Measurements from ENCODE around the gene WDR55.
A peak's percentile ranks its signal among the peaks of the same experiment; 100 is the strongest.
"Not testable (repeated sequence)": the region's sequence is repeated elsewhere in the genome, so short reads cannot be mapped to it uniquely, and the experiment has no call there.

WDR55 gene

GRCh38 chr5:140664359-140665119 is at the start of gene WDR55:
Gene WDR55 (plus strand): TSS chr5:140664904. CDS start chr5:140664913, 9 bp downstream.
- no peaks in the 10 kb centered on the region for H3K27me3 ChIP-seq (ENCODE audit: insufficient read depth, low read length)
- H2AFZ ChIP-seq (ENCODE audit: low read depth, low read length), result peak within 1 kb of the TSS; percentile 44
- no peaks in the 10 kb centered on the region for H3K9me3 ChIP-seq (ENCODE audit: low read length)
- H3K4me3 ChIP-seq (ENCODE audit: low read length), result peak within 1 kb of the TSS; percentile 63
- peaks cover 9% of the 10 kb centered on the region for H3K4me1 ChIP-seq (ENCODE audit: insufficient read depth, low read length)
- H3K36me3 ChIP-seq (ENCODE audit: insufficient read depth, low read length), result peaks cover 61% of the 10 kb centered on the region

- Histone ChIP-seq H3K4me1 (ENCODE audit: insufficient read depth, low read length) (no peaks in the 10 kb centered on the region), H3K4me3 (ENCODE audit: low read length) (no peak overlapping the region), H3K9me3 (ENCODE audit: low read length) (no peaks in the 10 kb centered on the region)
These were observed 42.4 kb upstream of the WDR55 start for GRCh38 chr5:140622301-140622700.

GRCh38 chr5:140623061-140623460 is 41.6 kb upstream of the WDR55 start:
- H3K27me3 ChIP-seq (ENCODE audit: insufficient read depth, low read length); H3K4me3 ChIP-seq (ENCODE audit: low read length); H2AFZ ChIP-seq (ENCODE audit: low read depth, low read length); H3K36me3 ChIP-seq (ENCODE audit: insufficient read depth, low read length); H3K4me1 ChIP-seq (ENCODE audit: insufficient read depth, low read length); H3K9me3 ChIP-seq (ENCODE audit: low read length): not testable (repeated sequence)

More at GRCh38 chr5:140622301-140622700, 42.4 kb upstream of the WDR55 start:
- H3K36me3 ChIP-seq (ENCODE audit: insufficient read depth, low read length), result no peaks in the 10 kb centered on the region
- no peak overlapping the region for H2AFZ ChIP-seq (ENCODE audit: low read depth, low read length)
- no peaks in the 10 kb centered on the region for H3K27me3 ChIP-seq (ENCODE audit: insufficient read depth, low read length)

- H3K4me1 ChIP-seq (ENCODE audit: insufficient read depth, low read length); H2AFZ ChIP-seq (ENCODE audit: low read depth, low read length); H3K36me3 ChIP-seq (ENCODE audit: insufficient read depth, low read length); H3K27me3 ChIP-seq (ENCODE audit: insufficient read depth, low read length); H3K4me3 ChIP-seq (ENCODE audit: low read length); H3K9me3 ChIP-seq (ENCODE audit: low read length): not testable (repeated sequence)
These were observed 39.8 kb upstream of the WDR55 start for GRCh38 chr5:140624886-140625285.

- Histone ChIP-seq H3K36me3 (ENCODE audit: insufficient read depth, low read length) (no peaks in the 10 kb centered on the region), H3K4me3 (ENCODE audit: low read length) (no peak overlapping the region), H2AFZ (ENCODE audit: low read depth, low read length) (no peak overlapping the region), H3K9me3 (ENCODE audit: low read length) (peaks cover 6% of the 10 kb centered on the region), H3K27me3 (ENCODE audit: insufficient read depth, low read length) (no peaks in the 10 kb centered on the region), H3K4me1 (ENCODE audit: insufficient read depth, low read length) (no peaks in the 10 kb centered on the region)
These were observed 36.7 kb upstream of the WDR55 start for GRCh38 chr5:140627972-140628371.

- Histone ChIP-seq H3K36me3 (ENCODE audit: insufficient read depth, low read length) (no peaks in the 10 kb centered on the region), H3K4me1 (ENCODE audit: insufficient read depth, low read length) (no peaks in the 10 kb centered on the region), H2AFZ (ENCODE audit: low read depth, low read length) (no peak overlapping the region), H3K27me3 (ENCODE audit: insufficient read depth, low read length) (no peaks in the 10 kb centered on the region), H3K9me3 (ENCODE audit: low read length) (peaks cover 6% of the 10 kb centered on the region), H3K4me3 (ENCODE audit: low read length) (no peak overlapping the region)
These were observed 36.0 kb upstream of the WDR55 start for GRCh38 chr5:140628711-140629110.

GRCh38 chr5:140630292-140631035 is 34.2 kb upstream of the WDR55 start:
- H3K4me3 ChIP-seq (ENCODE audit: low read length), result no peak overlapping the region
- H3K36me3 ChIP-seq (ENCODE audit: insufficient read depth, low read length), result no peaks in the 10 kb centered on the region
- peaks cover 6% of the 10 kb centered on the region for H3K9me3 ChIP-seq (ENCODE audit: low read length)
- H3K27me3 ChIP-seq (ENCODE audit: insufficient read depth, low read length), result no peaks in the 10 kb centered on the region
- no peaks in the 10 kb centered on the region for H3K4me1 ChIP-seq (ENCODE audit: insufficient read depth, low read length)
- H2AFZ ChIP-seq (ENCODE audit: low read depth, low read length), result no peak overlapping the region

- Histone ChIP-seq H2AFZ (ENCODE audit: low read depth, low read length) (no peak overlapping the region), H3K4me1 (ENCODE audit: insufficient read depth, low read length) (no peaks in the 10 kb centered on the region), H3K27me3 (ENCODE audit: insufficient read depth, low read length) (no peaks in the 10 kb centered on the region), H3K9me3 (ENCODE audit: low read length) (peaks cover 6% of the 10 kb centered on the region), H3K36me3 (ENCODE audit: insufficient read depth, low read length) (no peaks in the 10 kb centered on the region), H3K4me3 (ENCODE audit: low read length) (no peak overlapping the region)
These were observed 33.7 kb upstream of the WDR55 start for GRCh38 chr5:140631036-140631417.

- H3K27me3 ChIP-seq (ENCODE audit: insufficient read depth, low read length), result no peaks in the 10 kb centered on the region
- no peak overlapping the region for H2AFZ ChIP-seq (ENCODE audit: low read depth, low read length)
- H3K36me3 ChIP-seq (ENCODE audit: insufficient read depth, low read length), result no peaks in the 10 kb centered on the region
- H3K4me1 ChIP-seq (ENCODE audit: insufficient read depth, low read length), result no peaks in the 10 kb centered on the region
- peaks cover 6% of the 10 kb centered on the region for H3K9me3 ChIP-seq (ENCODE audit: low read length)
- no peak overlapping the region for H3K4me3 ChIP-seq (ENCODE audit: low read length)
These were observed 32.8 kb upstream of the WDR55 start for GRCh38 chr5:140631831-140632365.

- Histone ChIP-seq H3K4me1 (ENCODE audit: insufficient read depth, low read length) (no peaks in the 10 kb centered on the region), H3K36me3 (ENCODE audit: insufficient read depth, low read length) (no peaks in the 10 kb centered on the region), H3K27me3 (ENCODE audit: insufficient read depth, low read length) (no peaks in the 10 kb centered on the region), H3K4me3 (ENCODE audit: low read length) (no peak overlapping the region), H3K9me3 (ENCODE audit: low read length) (peaks cover 6% of the 10 kb centered on the region), H2AFZ (ENCODE audit: low read depth, low read length) (no peak overlapping the region)
These were observed 32.2 kb upstream of the WDR55 start for GRCh38 chr5:140632366-140633020.

GRCh38 chr5:140633021-140633471 is 31.7 kb upstream of the WDR55 start, which contains the start of gene CD14:
Gene CD14 (minus strand): TSS chr5:140633175. CDS start chr5:140633071, 104 bp downstream.
- Histone ChIP-seq H3K27me3 (ENCODE audit: insufficient read depth, low read length) (no peaks in the 10 kb centered on the region), H2AFZ (ENCODE audit: low read depth, low read length) (no peak within 1 kb of the TSS), H3K9me3 (ENCODE audit: low read length) (peaks cover 6% of the 10 kb centered on the region), H3K36me3 (ENCODE audit: insufficient read depth, low read length) (no peaks in the 10 kb centered on the region), H3K4me1 (ENCODE audit: insufficient read depth, low read length) (no peaks in the 10 kb centered on the region), H3K4me3 (ENCODE audit: low read length) (no peak within 1 kb of the TSS)

- peaks cover 6% of the 10 kb centered on the region for H3K9me3 ChIP-seq (ENCODE audit: low read length)
- H3K4me3 ChIP-seq (ENCODE audit: low read length), result no peak overlapping the region
- no peaks in the 10 kb centered on the region for H3K4me1 ChIP-seq (ENCODE audit: insufficient read depth, low read length)
- H3K27me3 ChIP-seq (ENCODE audit: insufficient read depth, low read length), result no peaks in the 10 kb centered on the region
- H2AFZ ChIP-seq (ENCODE audit: low read depth, low read length), result no peak overlapping the region
- H3K36me3 ChIP-seq (ENCODE audit: insufficient read depth, low read length), result no peaks in the 10 kb centered on the region
These were observed 31.2 kb upstream of the WDR55 start for GRCh38 chr5:140633501-140633900.

- H3K4me1 ChIP-seq (ENCODE audit: insufficient read depth, low read length), result no peaks in the 10 kb centered on the region
- peaks cover 6% of the 10 kb centered on the region for H3K9me3 ChIP-seq (ENCODE audit: low read length)
- no peaks in the 10 kb centered on the region for H3K27me3 ChIP-seq (ENCODE audit: insufficient read depth, low read length)
- no peak overlapping the region for H2AFZ ChIP-seq (ENCODE audit: low read depth, low read length)
- H3K4me3 ChIP-seq (ENCODE audit: low read length), result no peak overlapping the region
- H3K36me3 ChIP-seq (ENCODE audit: insufficient read depth, low read length), result no peaks in the 10 kb centered on the region
These were observed 30.6 kb upstream of the WDR55 start for GRCh38 chr5:140634103-140634502.
